Activated CD4-positive, alpha-beta T cell treated with anti-CD3 and anti-CD28 coated beads for 36 hours (primary cell): Measurements from ENCODE around the gene MRRF. TPM values are rescaled to one million over a fixed set of nuclear protein-coding genes. Genes with fewer than 3 reads are reported as not detected.

ENCODE experiments used
- ATAC-seq: fragments of 200-7000 bp; cut with Tn5 transposase; one replicate; pipeline ENCODE4 v1.10.0; 2021; ENCODE audit warnings: mild to moderate bottlenecking, moderate library complexity
- CTCF ChIA-PET: fragments of 350-600 bp; sonication (Branson Sonifier 250); formaldehyde crosslinking; loops from one replicate; lab custom pipeline; 2021; ENCODE audit warnings: antibody characterized with exemption; lab: Charles Lee
- POLR2A ChIA-PET: fragments of 350-600 bp; sonication (Branson Sonifier 250); formaldehyde crosslinking; loops from one replicate; lab custom pipeline; 2021; ENCODE audit warnings: antibody characterized with exemption, inconsistent platforms; lab: Charles Lee
- DNase-seq: peaks from one replicate; pipeline ENCODE4 v3.0.0-alpha.2; 2020
- H3K27ac Mint-ChIP-seq: one replicate; pipeline ENCODE4 v1.8.0; 2021; ENCODE audit warnings: mixed read lengths
- H3K27me3 Mint-ChIP-seq: one replicate; pipeline ENCODE4 v1.8.0; 2021; ENCODE audit warnings: mixed read lengths
- H3K36me3 Mint-ChIP-seq: one replicate; pipeline ENCODE4 v1.8.0; 2021; ENCODE audit warnings: low read depth, mixed read lengths
- H3K4me1 Mint-ChIP-seq: one replicate; pipeline ENCODE4 v1.8.0; 2021; ENCODE audit warnings: mixed read lengths
- H3K4me3 Mint-ChIP-seq: one replicate; pipeline ENCODE4 v1.8.0; 2021; ENCODE audit warnings: mild to moderate bottlenecking, moderate library complexity, mixed read lengths
- H3K9me3 Mint-ChIP-seq: one replicate; pipeline ENCODE4 v1.8.0; 2021; ENCODE audit warnings: low read depth, mixed read lengths
- intact Hi-C, 2 experiments: fragments of 100-400 bp; cut with DNase I in 1 of 2; cut with micrococcal nuclease in 1 of 2; formaldehyde crosslinking; loops; one replicate each; pipeline versions ENCODE4 v1.14.2 to v1.15.1; 2022 to 2024; cut with DNase I, micrococcal nuclease
- total RNA-seq, 2 experiments: library from RNA; stranded (reverse); gene quantifications; one replicate each; pipeline ENCODE4 v1.2.3, GENCODE V29; 2021

Gene MRRF
- total RNA-seq, 2 experiments from 2014 or later, result 57.3 to 61.5 TPM

DNA sequence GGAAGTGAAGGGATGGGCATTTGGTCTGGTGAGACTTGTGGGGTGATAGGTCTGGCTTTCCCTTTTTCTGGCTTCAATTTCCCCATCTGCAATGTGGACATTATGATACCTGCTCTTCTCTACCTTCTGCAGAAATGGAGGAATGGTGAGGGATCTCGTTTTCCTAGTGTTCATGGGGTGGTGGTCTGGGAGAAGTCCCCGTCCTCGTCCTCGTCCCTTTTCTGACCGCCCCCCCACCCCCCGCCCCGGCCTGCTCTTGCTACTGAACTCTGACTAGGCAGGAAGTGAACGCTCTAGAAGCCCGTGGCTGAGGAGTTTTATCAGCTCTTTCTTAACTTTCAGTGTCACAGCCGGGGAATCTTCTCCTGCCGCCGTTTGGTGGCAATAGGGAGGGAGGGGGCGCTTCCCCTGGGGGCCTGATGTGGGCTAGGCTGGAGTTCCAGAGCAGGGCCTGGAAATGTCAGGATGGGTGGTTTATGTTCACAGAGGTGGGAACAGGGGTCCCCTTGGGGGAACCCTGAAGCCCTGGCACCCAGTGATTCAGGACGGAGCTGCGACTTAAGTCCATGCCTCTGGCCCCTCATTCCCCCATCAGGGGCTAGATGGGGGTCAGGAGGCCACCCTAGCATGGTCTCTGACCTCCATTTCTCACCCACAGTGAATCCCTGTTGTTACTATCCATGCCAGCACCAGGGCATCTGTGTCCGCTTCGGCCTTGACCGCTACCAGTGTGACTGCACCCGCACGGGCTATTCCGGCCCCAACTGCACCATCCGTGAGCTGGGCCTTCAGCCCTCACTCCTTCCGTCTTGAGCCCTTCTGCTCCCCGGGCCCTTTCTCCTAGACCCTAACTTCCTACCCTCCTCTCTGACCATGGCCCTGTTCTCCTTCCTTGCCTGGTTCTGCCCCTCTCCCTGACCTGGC, 112.8 kb downstream of the MRRF start:
- Mint-ChIP-seq H3K36me3 (no peaks in the 10 kb centered on the region), H3K27ac (no peak overlapping the region), H3K27me3 (peaks cover 13% of the 10 kb centered on the region), H3K4me1 (no peaks in the 10 kb centered on the region), H3K9me3 (peaks cover 7% of the 10 kb centered on the region), H3K4me3 (no peak overlapping the region)
- DNase-seq (no peak), ATAC-seq (no peak)
- intact Hi-C loops, result loop anchor here (2.0 to 10.0 kb wide), 4 partner anchors 75 to 433 kb away; partner anchors contain the start of gene OR1K1 (in 1 of the 2)
- POLR2A ChIA-PET, result no interaction called here
- CTCF ChIA-PET, result no interaction called here

- H3K27me3 Mint-ChIP-seq, result peaks cover 10% of the 10 kb centered on the region
- no peaks in the 10 kb centered on the region for H3K36me3 Mint-ChIP-seq
- H3K4me3 Mint-ChIP-seq, result no peak overlapping the region
- intact Hi-C loops, result loop anchor here (2.0 to 10.0 kb wide), 4 partner anchors 74 to 433 kb away; partner anchors contain the start of gene OR1K1 (in 1 of the 2)
- H3K9me3 Mint-ChIP-seq, result peaks cover 7% of the 10 kb centered on the region
- no peaks in the 10 kb centered on the region for H3K4me1 Mint-ChIP-seq
- ATAC-seq (no peak), DNase-seq (no peak)
- POLR2A ChIA-PET, result no interaction called here
- CTCF ChIA-PET, result no interaction called here
- no peak overlapping the region for H3K27ac Mint-ChIP-seq
Observed at GRCh38 chr9:122378236-122378635, 113.6 kb downstream of the MRRF start.

- Mint-ChIP-seq H3K27ac (no peak overlapping the region), H3K4me1 (no peaks in the 10 kb centered on the region), H3K4me3 (no peak overlapping the region), H3K36me3 (no peaks in the 10 kb centered on the region), H3K27me3 (peaks cover 10% of the 10 kb centered on the region), H3K9me3 (peaks cover 7% of the 10 kb centered on the region)
- ATAC-seq (no peak), DNase-seq (peak; percentile 53)
- ChIA-PET POLR2A (no interaction called here), CTCF (no interaction called here)
- intact Hi-C loops, result loop anchor here (2.0 to 10.0 kb wide), 4 partner anchors 73 to 431 kb away; partner anchors contain the start of gene OR1K1 (in 1 of the 2)
Observed at GRCh38 chr9:122379340-122379739, 114.7 kb downstream of the MRRF start.

- ATAC-seq (no peak), DNase-seq (no peak)
- no peaks in the 10 kb centered on the region for H3K4me1 Mint-ChIP-seq
- intact Hi-C loops, result no loop called here
- ChIA-PET POLR2A (no interaction called here), CTCF (no interaction called here)
- H3K36me3 Mint-ChIP-seq, result no peaks in the 10 kb centered on the region
- H3K4me3 Mint-ChIP-seq, result no peak overlapping the region
- H3K27ac Mint-ChIP-seq, result no peak overlapping the region
- peaks cover 10% of the 10 kb centered on the region for H3K27me3 Mint-ChIP-seq
- peaks cover 7% of the 10 kb centered on the region for H3K9me3 Mint-ChIP-seq
Observed at GRCh38 chr9:122380293-122380692, 115.6 kb downstream of the MRRF start.

Other genes starting within 250 kb of the MRRF start
- gene TTLL11, start 171.6 kb upstream of the MRRF start, total RNA-seq, result 1 to 10 TPM; 1.3 to 1.8 TPM
- gene NDUFA8, start 105.1 kb upstream of the MRRF start, total RNA-seq, result 10 to 100 TPM; 50.4 to 57.2 TPM
- not detected for gene MORN5, start 105.0 kb upstream of the MRRF start, total RNA-seq
- under 1 TPM in 1 of 2 experiments, not detected in 1; 0.11 TPM for gene LHX6, start 35.9 kb upstream of the MRRF start, total RNA-seq
- gene RBM18, start within 50 bp of the MRRF start, total RNA-seq, result 10 to 100 TPM; 22.3 to 28.6 TPM
- gene PTGS1, start 106.1 kb downstream of the MRRF start, total RNA-seq, result under 1 TPM in 1 of 2 experiments, not detected in 1; 0.09 TPM
- not detected for gene OR1J1, start 213.0 kb downstream of the MRRF start, total RNA-seq
- gene OR1J2, start 245.9 kb downstream of the MRRF start, total RNA-seq, result not detected